GM19025 (cell line): ENCODE results near the gene ICA1.
"Not testable (repeated sequence)": the region's sequence is repeated elsewhere in the genome, so short reads cannot be mapped to it uniquely, and the experiment has no call there.

Source experiments
- ATAC-seq: cut with Tn5 transposase; IDR thresholded peaks from one replicate; pipeline ENCODE4 v1.9.1; 2021; ENCODE audit warnings: mild to moderate bottlenecking, low read depth, moderate library complexity; ENCODE audit not compliant: unreplicated experiment

Gene ICA1

GRCh38 chr7:8271960-8272359 lies 10.0 kb upstream of the ICA1 start:
- no peak for ATAC-seq

GRCh38 chr7:8263048-8263447 lies 1.1 kb upstream of the ICA1 start:
- ATAC-seq: no peak

- peak; percentile 11 for ATAC-seq
Measured at GRCh38 chr7:8260871-8261694, 884 bp downstream of the ICA1 start.

GRCh38 chr7:8259586-8260222 lies 2.3 kb downstream of the ICA1 start:
- ATAC-seq: no peak

- no peak for ATAC-seq
Measured at GRCh38 chr7:8258734-8259133, 3.2 kb downstream of the ICA1 start.

GRCh38 chr7:8258166-8258565 lies 3.8 kb downstream of the ICA1 start:
- ATAC-seq: no peak

- ATAC-seq: no peak
Measured at GRCh38 chr7:8255680-8256655, 6.0 kb downstream of the ICA1 start.

GRCh38 chr7:8254667-8255066 lies 7.3 kb downstream of the ICA1 start:
- ATAC-seq: no peak

GRCh38 chr7:8254215-8254614 lies 7.8 kb downstream of the ICA1 start:
- ATAC-seq: no peak

GRCh38 chr7:8251195-8251594 lies 10.8 kb downstream of the ICA1 start:
- ATAC-seq: no peak

- no peak for ATAC-seq
Measured at GRCh38 chr7:8250547-8250946, 11.4 kb downstream of the ICA1 start.

GRCh38 chr7:8249121-8249520 lies 12.8 kb downstream of the ICA1 start:
- no peak for ATAC-seq

GRCh38 chr7:8246020-8246419 lies 15.9 kb downstream of the ICA1 start:
- ATAC-seq: no peak

GRCh38 chr7:8245032-8245431 lies 16.9 kb downstream of the ICA1 start:
- not testable (repeated sequence) for ATAC-seq

- not testable (repeated sequence) for ATAC-seq
Measured at GRCh38 chr7:8243059-8243458, 18.9 kb downstream of the ICA1 start.

GRCh38 chr7:8239702-8240362 lies 22.1 kb downstream of the ICA1 start:
- ATAC-seq: not testable (repeated sequence)

- no peak for ATAC-seq
Measured at GRCh38 chr7:8236780-8237407, 25.1 kb downstream of the ICA1 start.

GRCh38 chr7:8232999-8233847 lies 28.7 kb downstream of the ICA1 start:
- ATAC-seq: no peak

GRCh38 chr7:8229927-8230326 lies 32.0 kb downstream of the ICA1 start:
- ATAC-seq: no peak
